Liver (tissue), 9 donors: ENCODE results near the gene THRB. TPM values are rescaled to one million over a fixed set of nuclear protein-coding genes. Genes with fewer than 3 reads are reported as not detected.

Experiments
- DNase-seq: peaks from one replicate; pipeline ENCODE4 v3.0.0-alpha.2; 2017; ENCODE audit warnings: low spot score
- H3K27ac ChIP-seq, 2 donors: one replicate each; pipeline ENCODE4 v1.7.0; 2013; ENCODE audit warnings: inconsistent platforms in 2 of 2, low read length in 2 of 2, control low read depth in 1 of 2, low read depth in 1 of 2, mild to moderate bottlenecking in 1 of 2
- H3K27me3 ChIP-seq, 4 donors: one replicate each; pipeline versions ENCODE4 v1.6.1 to v1.7.0; 2013; ENCODE audit warnings: low read length in 3 of 4, inconsistent platforms in 1 of 4, mild to moderate bottlenecking in 1 of 4, moderate library complexity in 1 of 4; ENCODE audit not compliant: control insufficient read depth in 4 of 4, insufficient read depth in 4 of 4
- H3K36me3 ChIP-seq, 4 donors: one replicate each; pipeline versions ENCODE4 v1.6.1 to v1.7.0; 2013; ENCODE audit warnings: low read length in 3 of 4, mild to moderate bottlenecking in 3 of 4, low read depth in 1 of 4, moderate library complexity in 1 of 4; ENCODE audit not compliant: control insufficient read depth in 4 of 4, insufficient read depth in 3 of 4
- H3K4me1 ChIP-seq, 4 donors: one replicate each; pipeline versions ENCODE4 v1.6.1 to v1.7.0; 2013; ENCODE audit warnings: low read length in 3 of 4, mild to moderate bottlenecking in 3 of 4, moderate library complexity in 1 of 4; ENCODE audit not compliant: control insufficient read depth in 4 of 4, insufficient read depth in 4 of 4
- H3K4me3 ChIP-seq, 3 donors: one replicate each; pipeline versions ENCODE4 v1.6.1 to v1.7.0; 2013; ENCODE audit warnings: low read length in 3 of 3, control low read depth in 1 of 3, low read depth in 1 of 3, mild to moderate bottlenecking in 1 of 3
- H3K9ac ChIP-seq, 2 donors: one replicate each; pipeline ENCODE4 v1.7.0; 2013; ENCODE audit warnings: low read length in 2 of 2, mild to moderate bottlenecking in 2 of 2, moderate library complexity in 2 of 2, control low read depth in 1 of 2, low read depth in 1 of 2
- H3K9me3 ChIP-seq, 4 donors: one replicate each; pipeline versions ENCODE4 v1.6.1 to v1.7.0; 2013; ENCODE audit warnings: low read length in 3 of 4; ENCODE audit not compliant: control insufficient read depth in 4 of 4
- CTCF ChIP-seq: fragments of 150-350 bp; IDR thresholded peaks from 2 replicates; pipeline ENCODE4 v1.5.1; 2017; ENCODE audit warnings: improper control_type of control experiment, low read depth, low read length; ENCODE audit not compliant: missing input control
- FOXA1 ChIP-seq: IDR thresholded peaks from 2 replicates; pipeline ENCODE4 v1.6.1; 2016; ENCODE audit warnings: antibody characterized with exemption
- JUND ChIP-seq, 2 donors: IDR thresholded peaks; 2 replicates each; pipeline ENCODE4 v1.6.1; 2016; ENCODE audit warnings: antibody characterized with exemption in 2 of 2
- RAD21 ChIP-seq, 2 donors: IDR thresholded peaks; 2 replicates each; pipeline ENCODE4 v1.6.1; 2016; ENCODE audit warnings: antibody characterized with exemption in 2 of 2, mild to moderate bottlenecking in 2 of 2
- RXRA ChIP-seq, 2 donors: IDR thresholded peaks; 2 replicates each; pipeline ENCODE4 v1.6.1; 2017 to 2018; ENCODE audit warnings: antibody characterized with exemption in 2 of 2, mild to moderate bottlenecking in 1 of 2
- TAF1 ChIP-seq: conservative IDR thresholded peaks from 2 replicates; pipeline ENCODE4 v1.6.1; 2016; ENCODE audit warnings: antibody characterized with exemption, mild to moderate bottlenecking
- YY1 ChIP-seq: IDR thresholded peaks from 2 replicates; pipeline ENCODE4 v1.6.1; 2016; ENCODE audit warnings: antibody characterized with exemption, mild to moderate bottlenecking
- WGBS: extraction: QIAGEN DNeasy Blood & Tissue Kit; methylation state at CpG from one replicate; pipeline ENCODE4 v1.1.7; 2013; 5-methylcytosine and 5-hydroxymethylcytosine counted together
- polyA plus RNA-seq, 2 donors: library from polyadenylated mRNA; stranded (reverse) in 1 of 2; unstranded in 1 of 2; fragments of 200-250 nt in 1 of 2; fragments of >200 nt in 1 of 2; fragmentation: Nextera tagmentation in 1 of 2; extraction: Ambion mirVana in 1 of 2; gene quantifications; one replicate each; pipeline versions ENCODE4 v1.2.1 to v1.2.3, GENCODE V29; 2013 to 2015
- total RNA-seq, 2 donors: library from RNA; depleted of rRNA; stranded (reverse); fragments of >200 nt; gene quantifications; one replicate each; pipeline ENCODE4 v1.2.3, GENCODE V29; 2014
- TF ChIP-seq, protein P1 (sequence below): IDR thresholded peaks from 2 replicates; pipeline ENCODE4 v1.6.1; 2016; ENCODE audit warnings: antibody characterized with exemption
- TF ChIP-seq, protein P2 (sequence below): IDR thresholded peaks from 2 replicates; pipeline ENCODE4 v1.6.1; 2016; ENCODE audit warnings: antibody characterized with exemption
- TF ChIP-seq, protein P3 (sequence below): IDR thresholded peaks from 2 replicates; pipeline ENCODE4 v1.6.1; 2016; ENCODE audit warnings: antibody characterized with exemption, mild to moderate bottlenecking
- donor health status: healthy.
- donor health status: healthy.
- donor health status: healthy.
- donor health status: healthy.
- donor health status: healthy.

Gene THRB
- total and polyA plus RNA-seq, 4 donors = 5.9 to 23.9 (median 9.3) TPM

GRCh38 chr3:24499991-24500390 is 5.3 kb upstream of the THRB start:
- no peaks in the 10 kb centered on the region for H3K36me3 ChIP-seq
- H3K9me3 ChIP-seq = no peaks in the 10 kb centered on the region
- no peak for TF ChIP-seq RXRA (IDR thresholded peaks at IDR 0.05)
- TF ChIP-seq, protein P1, sequence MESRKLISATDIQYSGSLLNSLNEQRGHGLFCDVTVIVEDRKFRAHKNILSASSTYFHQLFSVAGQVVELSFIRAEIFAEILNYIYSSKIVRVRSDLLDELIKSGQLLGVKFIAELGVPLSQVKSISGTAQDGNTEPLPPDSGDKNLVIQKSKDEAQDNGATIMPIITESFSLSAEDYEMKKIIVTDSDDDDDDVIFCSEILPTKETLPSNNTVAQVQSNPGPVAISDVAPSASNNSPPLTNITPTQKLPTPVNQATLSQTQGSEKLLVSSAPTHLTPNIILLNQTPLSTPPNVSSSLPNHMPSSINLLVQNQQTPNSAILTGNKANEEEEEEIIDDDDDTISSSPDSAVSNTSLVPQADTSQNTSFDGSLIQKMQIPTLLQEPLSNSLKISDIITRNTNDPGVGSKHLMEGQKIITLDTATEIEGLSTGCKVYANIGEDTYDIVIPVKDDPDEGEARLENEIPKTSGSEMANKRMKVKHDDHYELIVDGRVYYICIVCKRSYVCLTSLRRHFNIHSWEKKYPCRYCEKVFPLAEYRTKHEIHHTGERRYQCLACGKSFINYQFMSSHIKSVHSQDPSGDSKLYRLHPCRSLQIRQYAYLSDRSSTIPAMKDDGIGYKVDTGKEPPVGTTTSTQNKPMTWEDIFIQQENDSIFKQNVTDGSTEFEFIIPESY = no peak
- TF ChIP-seq FOXA1 = no peak
- TF ChIP-seq, protein P2, sequence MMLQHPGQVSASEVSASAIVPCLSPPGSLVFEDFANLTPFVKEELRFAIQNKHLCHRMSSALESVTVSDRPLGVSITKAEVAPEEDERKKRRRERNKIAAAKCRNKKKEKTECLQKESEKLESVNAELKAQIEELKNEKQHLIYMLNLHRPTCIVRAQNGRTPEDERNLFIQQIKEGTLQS = no peak
- TF ChIP-seq TAF1 = no peak
- TF ChIP-seq, protein P3, sequence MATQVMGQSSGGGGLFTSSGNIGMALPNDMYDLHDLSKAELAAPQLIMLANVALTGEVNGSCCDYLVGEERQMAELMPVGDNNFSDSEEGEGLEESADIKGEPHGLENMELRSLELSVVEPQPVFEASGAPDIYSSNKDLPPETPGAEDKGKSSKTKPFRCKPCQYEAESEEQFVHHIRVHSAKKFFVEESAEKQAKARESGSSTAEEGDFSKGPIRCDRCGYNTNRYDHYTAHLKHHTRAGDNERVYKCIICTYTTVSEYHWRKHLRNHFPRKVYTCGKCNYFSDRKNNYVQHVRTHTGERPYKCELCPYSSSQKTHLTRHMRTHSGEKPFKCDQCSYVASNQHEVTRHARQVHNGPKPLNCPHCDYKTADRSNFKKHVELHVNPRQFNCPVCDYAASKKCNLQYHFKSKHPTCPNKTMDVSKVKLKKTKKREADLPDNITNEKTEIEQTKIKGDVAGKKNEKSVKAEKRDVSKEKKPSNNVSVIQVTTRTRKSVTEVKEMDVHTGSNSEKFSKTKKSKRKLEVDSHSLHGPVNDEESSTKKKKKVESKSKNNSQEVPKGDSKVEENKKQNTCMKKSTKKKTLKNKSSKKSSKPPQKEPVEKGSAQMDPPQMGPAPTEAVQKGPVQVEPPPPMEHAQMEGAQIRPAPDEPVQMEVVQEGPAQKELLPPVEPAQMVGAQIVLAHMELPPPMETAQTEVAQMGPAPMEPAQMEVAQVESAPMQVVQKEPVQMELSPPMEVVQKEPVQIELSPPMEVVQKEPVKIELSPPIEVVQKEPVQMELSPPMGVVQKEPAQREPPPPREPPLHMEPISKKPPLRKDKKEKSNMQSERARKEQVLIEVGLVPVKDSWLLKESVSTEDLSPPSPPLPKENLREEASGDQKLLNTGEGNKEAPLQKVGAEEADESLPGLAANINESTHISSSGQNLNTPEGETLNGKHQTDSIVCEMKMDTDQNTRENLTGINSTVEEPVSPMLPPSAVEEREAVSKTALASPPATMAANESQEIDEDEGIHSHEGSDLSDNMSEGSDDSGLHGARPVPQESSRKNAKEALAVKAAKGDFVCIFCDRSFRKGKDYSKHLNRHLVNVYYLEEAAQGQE = no peak
- TF ChIP-seq RAD21 (IDR thresholded peaks at IDR 0.05) = no peak
- peaks cover 0 to 7% (median 2%) of the 10 kb centered on the region in 4 donors for H3K4me1 ChIP-seq
- WGBS = 87% methylated on average over 3 of the region's 3 CpGs
- no peak for DNase-seq
- H3K4me3 ChIP-seq = no peak overlapping the region
- H3K9ac ChIP-seq = no peak overlapping the region
- H3K27me3 ChIP-seq = no peaks in the 10 kb centered on the region
- no peak overlapping the region for H3K27ac ChIP-seq

DNA sequence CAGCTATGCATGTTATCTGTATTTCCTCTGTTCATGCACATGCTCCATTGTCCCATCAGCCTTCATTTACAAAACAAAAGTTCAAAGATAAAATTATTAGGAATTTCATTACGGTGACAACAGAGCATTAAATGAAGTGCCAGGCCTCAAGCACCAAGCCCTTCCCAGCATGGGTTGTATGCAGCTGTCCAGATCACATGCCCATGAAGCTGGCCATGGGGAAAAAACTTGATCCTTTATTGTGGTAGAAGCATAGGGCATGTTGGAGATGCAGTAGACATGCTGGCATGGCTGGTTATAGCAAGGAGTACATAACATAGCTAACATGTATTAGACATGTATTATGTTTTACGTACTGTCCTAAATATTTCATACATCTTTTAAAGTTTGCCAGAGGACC is 4.1 kb upstream of the THRB start:
- TF ChIP-seq, protein P2 = no peak
- TF ChIP-seq YY1 (no peak), JUND (IDR thresholded peaks at IDR 0.05) (no peak), RXRA (IDR thresholded peaks at IDR 0.05) (no peak), CTCF (no peak)
- no peaks in the 10 kb centered on the region for H3K9me3 ChIP-seq
- no peak overlapping the region for H3K27ac ChIP-seq
- DNase-seq = no peak
- no peaks in the 10 kb centered on the region for H3K27me3 ChIP-seq
- H3K9ac ChIP-seq = no peak overlapping the region
- peaks cover 0 to 7% (median 2%) of the 10 kb centered on the region in 4 donors for H3K4me1 ChIP-seq
- WGBS = 93% methylated on average over 2 of the region's 2 CpGs
- no peaks in the 10 kb centered on the region for H3K36me3 ChIP-seq
- no peak overlapping the region for H3K4me3 ChIP-seq
